ENCODE data around the gene C3.

C3 gene

GRCh38 chr19:6729573-6730152 is 9.2 kb upstream of the C3 start:
- DNase-seq (ENCODE audit: low read depth): no peak
- H3K4me3 ChIP-seq (replicated peaks; ENCODE audit: low read depth, low read length): no peak overlapping the region

GRCh38 chr19:6728346-6728745 is 7.9 kb upstream of the C3 start:
- DNase-seq (ENCODE audit: low read depth): no peak
- H3K4me3 ChIP-seq (replicated peaks; ENCODE audit: low read depth, low read length): no peak overlapping the region
- TF ChIP-seq CTCF (IDR thresholded peaks at IDR 0.05; ENCODE audit: low read length, missing control alignments): no peak

More at GRCh38 chr19:6729573-6730152, 9.2 kb upstream of the C3 start:
- no peak for TF ChIP-seq CTCF (IDR thresholded peaks at IDR 0.05; ENCODE audit: low read length, missing control alignments)

- H3K4me3 ChIP-seq (replicated peaks; ENCODE audit: low read depth, low read length): no peak overlapping the region
- TF ChIP-seq CTCF (IDR thresholded peaks at IDR 0.05; ENCODE audit: low read length, missing control alignments): no peak
- DNase-seq (ENCODE audit: low read depth): no peak
Observed at GRCh38 chr19:6725513-6726231, 5.2 kb upstream of the C3 start.

GRCh38 chr19:6724631-6725492 is 4.4 kb upstream of the C3 start:
- DNase-seq (ENCODE audit: low read depth): no peak
- TF ChIP-seq CTCF (IDR thresholded peaks at IDR 0.05; ENCODE audit: low read length, missing control alignments): no peak

GRCh38 chr19:6723738-6724137 is 3.3 kb upstream of the C3 start:
- no peak overlapping the region for H3K4me3 ChIP-seq (replicated peaks; ENCODE audit: low read depth, low read length)
- TF ChIP-seq CTCF (IDR thresholded peaks at IDR 0.05; ENCODE audit: low read length, missing control alignments): no peak
- no peak for DNase-seq (ENCODE audit: low read depth)

More at GRCh38 chr19:6724631-6725492, 4.4 kb upstream of the C3 start:
- H3K4me3 ChIP-seq (replicated peaks; ENCODE audit: low read depth, low read length): no peak overlapping the region

GRCh38 chr19:6723108-6723618 is 2.7 kb upstream of the C3 start:
- peak; percentile 83 for DNase-seq (ENCODE audit: low read depth)
- TF ChIP-seq CTCF (IDR thresholded peaks at IDR 0.05; ENCODE audit: low read length, missing control alignments): no peak
- no peak overlapping the region for H3K4me3 ChIP-seq (replicated peaks; ENCODE audit: low read depth, low read length)
